Gastroesophageal sphincter (tissue), 4 donors: ENCODE data around the gene CAMK1D. TPM values are rescaled to one million over a fixed set of nuclear protein-coding genes. Genes with fewer than 3 reads are reported as not detected.
"Not testable (repeated sequence)": the region's sequence is repeated elsewhere in the genome, so short reads cannot be mapped to it uniquely, and the experiment has no call there.

Experiments used
- ATAC-seq: fragments of 150-250 bp; one replicate; pipeline ENCODE4 v1.9.1; 2016; ENCODE audit warnings: mild to moderate bottlenecking, moderate library complexity
- H3K27ac ChIP-seq, 4 donors: fragments of 200-600 bp; sonication (generic) in 3 of 4; 1 replicate in 3 of 4; 2 replicates in 1 of 4; pipeline ENCODE4 v1.5.1; 2016 to 2019
- H3K27me3 ChIP-seq: fragments of 200-600 bp; sonication (generic); one replicate; pipeline ENCODE4 v1.5.1; 2019
- H3K36me3 ChIP-seq, 2 donors: fragments of 200-600 bp; sonication (generic); one replicate each; pipeline ENCODE4 v1.5.1; 2019; ENCODE audit warnings: control low read depth in 1 of 2
- H3K4me1 ChIP-seq, 3 donors: fragments of 200-600 bp; sonication (generic); 1 replicate in 2 of 3; 2 replicates in 1 of 3; pipeline ENCODE4 v1.5.1; 2016 to 2019; ENCODE audit warnings: control low read depth in 2 of 3
- H3K4me3 ChIP-seq, 2 donors: fragments of 200-600 bp; sonication (generic); one replicate each; pipeline ENCODE4 v1.5.1; 2019; ENCODE audit warnings: mild to moderate bottlenecking in 1 of 2, moderate library complexity in 1 of 2
- H3K9me3 ChIP-seq, 3 donors: fragments of 200-600 bp; sonication (generic); one replicate each; pipeline ENCODE4 v1.5.1; 2017 to 2019; ENCODE audit warnings: control low read depth in 2 of 3
- CTCF ChIP-seq, 4 experiments: fragments of 200-600 bp in 2 of 4; fragments of 450-650 bp in 2 of 4; sonication (generic) in 1 of 4; IDR thresholded peaks; one replicate each; pipeline ENCODE4 v1.5.1; 2017 to 2019; ENCODE audit warnings: antibody characterized with exemption in 4 of 4, mild to moderate bottlenecking in 2 of 4, moderate library complexity in 2 of 4
- EP300 ChIP-seq: sonication (generic); formaldehyde crosslinking; IDR thresholded peaks from one replicate; pipeline ENCODE4 v1.6.1; 2017; ENCODE audit warnings: antibody characterized with exemption, mild to moderate bottlenecking
- POLR2A ChIP-seq, 2 donors: fragments of 450-650 bp; IDR thresholded peaks; one replicate each; pipeline ENCODE4 v1.6.1; 2017; ENCODE audit warnings: antibody characterized with exemption in 2 of 2, mild to moderate bottlenecking in 2 of 2, moderate library complexity in 1 of 2
- POLR2AphosphoS5 ChIP-seq: sonication (generic); formaldehyde crosslinking; IDR thresholded peaks from one replicate; pipeline ENCODE4 v1.6.1; 2017; ENCODE audit warnings: antibody characterized with exemption
- WGBS, 2 donors: methylation state at CpG; one replicate each; pipeline ENCODE4 v1.1.5; 2018; ENCODE audit warnings: low coverage in 1 of 2; 5-methylcytosine and 5-hydroxymethylcytosine counted together
- total RNA-seq, 4 donors: library from RNA; depleted of rRNA; stranded (reverse); fragments of >200 nt; gene quantifications; one replicate each; pipeline ENCODE4 v1.1.0, GENCODE V29; 2016

The CAMK1D gene
- total RNA-seq, 4 donors from 2014 or later: 11.6 to 18.3 (median 15.3) TPM

- Histone ChIP-seq H3K36me3 (no peaks in the 10 kb centered on the region), H3K27ac (peak overlapping the region in 2 of 4 donors; percentile 50 to 51), H3K4me3 (no peak overlapping the region), H3K4me1 (peaks cover 0 to 68% (median under 1%) of the 10 kb centered on the region in 3 donors), H3K9me3 (no peaks in the 10 kb centered on the region), H3K27me3 (no peaks in the 10 kb centered on the region)
- TF ChIP-seq CTCF (IDR thresholded peaks at IDR 0.05): no peak
- TF ChIP-seq POLR2AphosphoS5: no peak
- TF ChIP-seq EP300: no peak
- no peak for TF ChIP-seq POLR2A (IDR thresholded peaks at IDR 0.05)
- ATAC-seq: no peak
- WGBS, 2 donors: 81 to 84% methylated on average over 11 to 12 of the region's 12 CpGs
These were observed 4.3 kb downstream of the CAMK1D start for GRCh38 chr10:12353399-12354242.

- not testable (repeated sequence) for ATAC-seq, H3K27ac ChIP-seq, H3K4me3 ChIP-seq, H3K36me3 ChIP-seq, H3K9me3 ChIP-seq, H3K27me3 ChIP-seq
- H3K4me1 ChIP-seq: peaks cover 0 to 78% (median 0%) of the 10 kb centered on the region in 3 donors
- WGBS, 2 donors: 98% methylated on average over 7 of the region's 7 CpGs; no CpG with 5 or more reads in 1 of the 2 donors
These were observed 5.3 kb downstream of the CAMK1D start for GRCh38 chr10:12354696-12355095.

- no peak for ATAC-seq
- H3K27me3 ChIP-seq: no peaks in the 10 kb centered on the region
- no peak overlapping the region for H3K27ac ChIP-seq
These were observed 6.0 kb downstream of the CAMK1D start for GRCh38 chr10:12355384-12355783.

GRCh38 chr10:12357525-12358151, 8.3 kb downstream of the CAMK1D start:
- Histone ChIP-seq H3K27ac (peak overlapping the region in 2 of 4 donors; percentile 49 to 50), H3K4me3 (no peak overlapping the region), H3K4me1 (peaks cover 0 to 73% (median 0%) of the 10 kb centered on the region in 3 donors), H3K27me3 (no peaks in the 10 kb centered on the region), H3K36me3 (no peaks in the 10 kb centered on the region), H3K9me3 (no peaks in the 10 kb centered on the region)
- TF ChIP-seq EP300: no peak
- no peak for TF ChIP-seq CTCF (IDR thresholded peaks at IDR 0.05)
- TF ChIP-seq POLR2A (IDR thresholded peaks at IDR 0.05): no peak
- TF ChIP-seq POLR2AphosphoS5: no peak
- 87 to 89% methylated on average over 7 to 11 of the region's 13 CpGs for WGBS, 2 donors
- no peak for ATAC-seq

More at GRCh38 chr10:12355384-12355783, 6.0 kb downstream of the CAMK1D start:
- no peak overlapping the region for H3K4me3 ChIP-seq
- H3K36me3 ChIP-seq: no peaks in the 10 kb centered on the region
- TF ChIP-seq EP300 (no peak), POLR2AphosphoS5 (no peak), CTCF (IDR thresholded peaks at IDR 0.05) (no peak), POLR2A (IDR thresholded peaks at IDR 0.05) (no peak)
- WGBS, 2 donors: 90 to 98% methylated on average over 9 to 11 of the region's 12 CpGs
- peaks cover 0 to 84% (median 0%) of the 10 kb centered on the region in 3 donors for H3K4me1 ChIP-seq
- H3K9me3 ChIP-seq: no peaks in the 10 kb centered on the region

GRCh38 chr10:12358863-12359564, 9.7 kb downstream of the CAMK1D start:
- TF ChIP-seq EP300: no peak
- no peak for TF ChIP-seq CTCF (IDR thresholded peaks at IDR 0.05)
- no peak for TF ChIP-seq POLR2A (IDR thresholded peaks at IDR 0.05)
- TF ChIP-seq POLR2AphosphoS5: no peak
- H3K4me3 ChIP-seq: no peak overlapping the region
- H3K36me3 ChIP-seq: no peaks in the 10 kb centered on the region
- no peaks in the 10 kb centered on the region for H3K9me3 ChIP-seq
- no peaks in the 10 kb centered on the region for H3K27me3 ChIP-seq
- 30 to 57% methylated on average over 6 to 8 of the region's 11 CpGs for WGBS, 2 donors
- ATAC-seq: no peak
- H3K27ac ChIP-seq: peak overlapping the region in 3 of 4 donors; percentile 41 to 50 (median 49)
- H3K4me1 ChIP-seq: peaks cover 0 to 62% (median 0%) of the 10 kb centered on the region in 3 donors
